Body of pancreas (tissue), 4 donors: ENCODE results near the gene PSPC1. TPM values are rescaled to one million over a fixed set of nuclear protein-coding genes. Genes with fewer than 3 reads are reported as not detected.

Experiments
- ATAC-seq: fragments of 150-250 bp; one replicate; pipeline ENCODE4 v1.9.1; 2016
- DNase-seq, 4 donors: peaks; one replicate each; pipeline ENCODE4 v3.0.0-alpha.2; 2019
- H3K27ac ChIP-seq, 4 donors: fragments of 200-600 bp; sonication (generic); 1 replicate in 3 of 4; 2 replicates in 1 of 4; pipeline versions ENCODE4 v1.5.1 to v1.6.1; 2016 to 2019; ENCODE audit warnings: mild to moderate bottlenecking in 1 of 4, mixed read lengths in 1 of 4, moderate library complexity in 1 of 4
- H3K27me3 ChIP-seq, 2 donors: fragments of 200-600 bp; sonication (generic); one replicate each; pipeline ENCODE4 v1.6.0; 2016; ENCODE audit warnings: mild to moderate bottlenecking in 1 of 2
- H3K36me3 ChIP-seq, 2 donors: fragments of 200-600 bp; sonication (generic); replicated peaks in 1 of 2; 2 replicates each; pipeline ENCODE4 v1.5.1; 2016; ENCODE audit warnings: low read depth in 2 of 2; ENCODE audit not compliant: insufficient read depth in 1 of 2
- H3K4me1 ChIP-seq: fragments of 200-600 bp; sonication (generic); one replicate; pipeline ENCODE4 v1.6.0; 2016
- H3K4me3 ChIP-seq, 2 donors: fragments of 200-600 bp; sonication (generic); 1 replicate in 1 of 2; 2 replicates in 1 of 2; pipeline ENCODE4 v1.5.1; 2016 to 2019
- H3K9me3 ChIP-seq, 3 donors: fragments of 200-600 bp; sonication (generic); 1 replicate in 2 of 3; 2 replicates in 1 of 3; pipeline ENCODE4 v1.5.1; 2016
- CTCF ChIP-seq, 7 experiments: fragments of 450-650 bp in 4 of 7; fragments of 200-600 bp in 3 of 7; sonication (generic) in 3 of 7; IDR thresholded peaks; one replicate each; pipeline ENCODE4 v1.5.1; 2016 to 2019; ENCODE audit warnings: antibody characterized with exemption in 7 of 7
- POLR2A ChIP-seq, 3 donors: fragments of 450-650 bp; IDR thresholded peaks; one replicate each; pipeline ENCODE4 v1.6.1; 2016; ENCODE audit warnings: antibody characterized with exemption in 3 of 3, mild to moderate bottlenecking in 2 of 3
- WGBS, 2 donors: methylation state at CpG; one replicate each; pipeline ENCODE4 v1.1.5; 2017; 5-methylcytosine and 5-hydroxymethylcytosine counted together
- intact Hi-C: fragments of 100-400 bp; cut with DNase I; formaldehyde crosslinking; loops from one replicate; pipeline ENCODE4 v1.15.1; 2023
- total RNA-seq, 2 donors: library from RNA; depleted of rRNA; stranded (reverse); fragments of >200 nt; gene quantifications; one replicate each; pipeline ENCODE4 v1.1.0, GENCODE V29; 2016

Gene PSPC1
- total RNA-seq, 2 donors from 2014 or later = 37.1 to 72.5 TPM

- H3K4me1 ChIP-seq = no peaks in the 10 kb centered on the region
- DNase-seq = no peak
These were observed 10.4 kb downstream of the PSPC1 start for GRCh38 chr13:19772306-19772705.

DNA sequence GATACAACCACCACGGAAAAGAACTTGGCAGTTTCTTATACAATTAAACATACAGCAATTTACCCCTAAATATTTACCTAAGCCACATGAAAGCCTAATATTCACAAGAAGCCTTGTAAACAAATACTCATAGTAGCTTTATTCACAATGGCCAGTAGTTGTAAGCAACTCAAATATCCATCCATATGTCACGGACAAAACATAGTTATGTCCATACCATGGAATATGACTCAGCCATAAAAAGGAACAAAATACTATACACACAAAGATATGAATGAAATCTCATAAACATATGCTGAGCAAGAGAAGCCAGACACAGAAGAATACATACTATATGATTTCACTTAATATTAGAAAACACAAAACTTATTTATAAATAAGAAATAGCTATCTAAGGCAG lies 12.9 kb downstream of the PSPC1 start:
- intact Hi-C loops = no loop called here
- Histone ChIP-seq H3K27ac (no peak overlapping the region), H3K36me3 (peaks cover 3 to 9% of the 10 kb centered on the region in 2 donors), H3K9me3 (no peaks in the 10 kb centered on the region), H3K4me1 (no peaks in the 10 kb centered on the region), H3K4me3 (no peak overlapping the region), H3K27me3 (no peaks in the 10 kb centered on the region)
- no peak for TF ChIP-seq CTCF (IDR thresholded peaks at IDR 0.05)
- no peak for TF ChIP-seq POLR2A (IDR thresholded peaks at IDR 0.05)
- no peak for DNase-seq
- WGBS, 2 donors = 90 to 98% methylated on average over 2 of the region's 2 CpGs
- ATAC-seq = no peak

More at GRCh38 chr13:19772306-19772705, 10.4 kb downstream of the PSPC1 start:
- no peaks in the 10 kb centered on the region for H3K27me3 ChIP-seq
- ATAC-seq = no peak
- TF ChIP-seq CTCF (IDR thresholded peaks at IDR 0.05) (no peak), POLR2A (IDR thresholded peaks at IDR 0.05) (no peak)
- H3K4me3 ChIP-seq = no peak overlapping the region
- H3K9me3 ChIP-seq = no peaks in the 10 kb centered on the region
- peaks cover 3 to 9% of the 10 kb centered on the region in 2 donors for H3K36me3 ChIP-seq
- 91 to 95% methylated on average over 6 of the region's 6 CpGs for WGBS, 2 donors
- no peak overlapping the region for H3K27ac ChIP-seq
- intact Hi-C loops = no loop called here

DNA sequence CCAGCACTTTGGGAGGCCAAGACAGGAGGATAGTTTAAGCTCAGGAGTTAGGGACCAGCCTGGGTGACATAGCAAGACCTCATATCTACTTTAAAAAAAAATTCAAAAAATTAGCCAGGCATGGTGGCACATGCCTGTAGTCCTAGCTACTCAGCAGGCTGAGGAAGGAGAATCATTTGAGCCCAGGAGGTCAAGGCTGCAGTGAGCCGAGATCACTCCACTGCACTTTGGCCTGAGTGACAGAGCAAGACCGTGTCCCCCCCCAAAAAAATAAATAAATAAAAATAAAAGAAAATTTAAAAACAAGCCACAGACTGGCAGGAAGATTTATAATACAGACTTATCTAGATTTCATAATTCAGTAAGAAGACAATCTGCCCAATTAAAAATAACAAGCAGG lies 14.8 kb downstream of the PSPC1 start:
- no peaks in the 10 kb centered on the region for H3K9me3 ChIP-seq
- no peaks in the 10 kb centered on the region for H3K4me1 ChIP-seq
- no peak overlapping the region for H3K4me3 ChIP-seq
- H3K27me3 ChIP-seq = no peaks in the 10 kb centered on the region
- intact Hi-C loops = no loop called here
- ATAC-seq (no peak), DNase-seq (no peak)
- no peak overlapping the region for H3K27ac ChIP-seq
- 65 to 66% methylated on average over 2 of the region's 2 CpGs for WGBS, 2 donors
- peaks cover 3 to 9% of the 10 kb centered on the region in 2 donors for H3K36me3 ChIP-seq
- TF ChIP-seq POLR2A (IDR thresholded peaks at IDR 0.05) (no peak), CTCF (IDR thresholded peaks at IDR 0.05) (no peak)

GRCh38 chr13:19766591-19766990 lies 16.2 kb downstream of the PSPC1 start:
- no peak for ATAC-seq
- intact Hi-C loops = no loop called here
- no peak for DNase-seq
- Histone ChIP-seq H3K36me3 (peaks cover 0 to 8% of the 10 kb centered on the region in 2 donors), H3K4me3 (no peak overlapping the region), H3K27ac (no peak overlapping the region), H3K27me3 (no peaks in the 10 kb centered on the region), H3K4me1 (no peaks in the 10 kb centered on the region), H3K9me3 (no peaks in the 10 kb centered on the region)
- WGBS, 2 donors = 56 to 60% methylated on average over 5 of the region's 5 CpGs
- TF ChIP-seq CTCF (IDR thresholded peaks at IDR 0.05) = no peak
- no peak for TF ChIP-seq POLR2A (IDR thresholded peaks at IDR 0.05)

DNA sequence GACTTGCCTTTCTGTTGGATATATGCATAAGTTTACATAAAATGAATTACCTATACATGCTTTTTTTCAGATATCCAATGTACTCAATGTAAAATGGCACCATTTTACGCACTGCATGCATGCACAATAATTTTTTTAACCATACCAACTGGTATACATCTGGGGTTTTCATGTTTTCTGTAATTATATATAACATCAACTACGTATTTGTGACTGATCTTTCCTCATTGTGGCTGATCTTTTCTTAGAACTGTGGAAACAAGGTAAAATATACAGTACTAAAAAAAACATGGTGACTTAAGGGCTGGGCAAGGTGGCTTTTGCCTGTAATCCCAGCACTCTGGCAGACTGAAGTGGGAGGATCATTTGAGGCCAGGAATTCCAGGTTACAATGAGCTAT lies 18.5 kb downstream of the PSPC1 start:
- DNase-seq (no peak), ATAC-seq (no peak)
- H3K4me3 ChIP-seq = no peak overlapping the region
- H3K9me3 ChIP-seq = no peaks in the 10 kb centered on the region
- WGBS, 2 donors = 92 to 95% methylated on average over 2 of the region's 2 CpGs
- no peaks in the 10 kb centered on the region for H3K4me1 ChIP-seq
- TF ChIP-seq CTCF (IDR thresholded peaks at IDR 0.05) = no peak
- no peak for TF ChIP-seq POLR2A (IDR thresholded peaks at IDR 0.05)
- H3K36me3 ChIP-seq = no peaks in the 10 kb centered on the region
- no peaks in the 10 kb centered on the region for H3K27me3 ChIP-seq
- no peak overlapping the region for H3K27ac ChIP-seq
- intact Hi-C loops = no loop called here
